SK-N-DZ (cell line): Measurements from ENCODE around the gene HGFAC.

Source experiments
- DNase-seq: peaks from one replicate; pipeline ENCODE4 v3.0.0-alpha.2; 2015; ENCODE audit warnings: low spot score

HGFAC gene

DNA sequence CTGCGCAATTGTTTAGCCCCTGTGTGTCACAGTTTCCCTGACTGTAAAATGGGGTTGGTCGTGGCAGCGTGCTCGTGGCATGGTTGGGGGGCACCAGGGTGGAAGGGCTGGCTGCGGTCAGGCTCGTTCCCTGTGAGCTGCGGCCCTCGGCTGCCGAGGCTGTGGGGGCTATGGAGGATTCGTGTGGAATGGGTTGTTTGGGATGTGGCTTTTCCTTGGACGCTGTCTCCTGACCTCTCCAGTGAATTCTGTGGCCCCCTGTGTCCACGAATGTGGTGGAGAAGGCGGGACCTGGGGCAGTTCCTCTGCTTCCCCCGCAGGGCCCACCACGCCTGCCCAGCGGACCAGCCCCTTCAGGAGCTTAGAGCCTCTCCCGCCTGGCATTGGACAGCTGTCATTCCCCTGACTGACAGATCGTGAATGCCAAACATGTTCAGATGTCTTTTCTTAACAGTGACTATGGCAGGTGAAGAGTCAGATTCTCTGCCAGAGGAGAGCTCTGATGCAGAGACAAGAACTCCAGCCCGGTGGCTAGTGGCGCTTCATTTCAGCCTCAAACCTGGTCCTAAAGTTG is 17.2 kb upstream of the HGFAC start:
- DNase-seq = no peak

DNA sequence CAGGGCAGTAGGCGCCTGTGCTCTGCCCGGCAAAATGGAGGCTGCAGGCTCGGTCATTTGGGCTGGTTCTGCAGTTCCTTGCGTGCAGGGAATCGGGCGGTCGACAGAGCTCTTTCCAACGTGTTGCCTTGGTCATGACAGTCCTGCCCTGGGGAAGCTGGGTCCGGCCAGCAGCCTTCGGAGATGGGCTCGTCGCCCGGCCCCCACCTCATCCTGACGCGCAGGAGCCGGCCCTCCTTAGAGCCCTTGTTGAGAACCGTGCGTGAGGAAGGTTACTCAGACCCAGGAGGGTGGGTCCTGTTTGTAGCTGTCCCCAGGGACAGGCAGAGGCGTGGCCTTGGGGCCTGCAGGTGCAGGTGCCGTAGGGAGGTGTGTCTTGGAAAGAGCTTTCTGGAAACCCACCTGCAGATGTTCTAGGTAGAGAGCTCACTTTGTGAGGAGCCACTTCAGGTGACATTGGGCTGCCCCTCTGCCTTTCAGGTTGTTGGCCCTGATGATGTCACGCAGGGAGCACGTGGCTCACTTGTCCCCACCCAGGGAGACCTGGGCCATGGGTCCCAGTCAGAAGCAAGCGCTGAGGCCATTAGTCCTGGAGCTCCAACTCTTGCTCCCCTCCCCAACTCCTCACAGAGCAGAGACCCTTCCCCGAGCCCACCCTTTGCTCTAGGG is 15.2 kb upstream of the HGFAC start:
- no peak for DNase-seq

DNA sequence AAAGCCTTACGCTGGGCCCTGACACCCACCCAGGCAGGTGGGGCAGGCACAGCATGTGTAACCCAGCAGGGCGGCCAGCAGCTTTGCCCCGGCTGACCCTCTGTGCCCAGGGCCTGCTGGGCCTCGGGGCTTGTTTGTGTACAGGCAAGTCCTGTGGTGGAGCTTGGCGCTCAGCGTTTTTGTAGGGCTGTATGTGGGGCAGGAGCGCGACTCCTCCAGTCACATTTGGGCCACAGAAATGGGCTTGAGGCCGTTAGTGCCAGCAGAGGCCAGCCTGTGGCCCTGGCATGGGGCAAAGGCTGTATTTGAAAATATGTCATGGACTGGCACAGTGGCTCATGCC is 14.7 kb upstream of the HGFAC start:
- DNase-seq = no peak

DNA sequence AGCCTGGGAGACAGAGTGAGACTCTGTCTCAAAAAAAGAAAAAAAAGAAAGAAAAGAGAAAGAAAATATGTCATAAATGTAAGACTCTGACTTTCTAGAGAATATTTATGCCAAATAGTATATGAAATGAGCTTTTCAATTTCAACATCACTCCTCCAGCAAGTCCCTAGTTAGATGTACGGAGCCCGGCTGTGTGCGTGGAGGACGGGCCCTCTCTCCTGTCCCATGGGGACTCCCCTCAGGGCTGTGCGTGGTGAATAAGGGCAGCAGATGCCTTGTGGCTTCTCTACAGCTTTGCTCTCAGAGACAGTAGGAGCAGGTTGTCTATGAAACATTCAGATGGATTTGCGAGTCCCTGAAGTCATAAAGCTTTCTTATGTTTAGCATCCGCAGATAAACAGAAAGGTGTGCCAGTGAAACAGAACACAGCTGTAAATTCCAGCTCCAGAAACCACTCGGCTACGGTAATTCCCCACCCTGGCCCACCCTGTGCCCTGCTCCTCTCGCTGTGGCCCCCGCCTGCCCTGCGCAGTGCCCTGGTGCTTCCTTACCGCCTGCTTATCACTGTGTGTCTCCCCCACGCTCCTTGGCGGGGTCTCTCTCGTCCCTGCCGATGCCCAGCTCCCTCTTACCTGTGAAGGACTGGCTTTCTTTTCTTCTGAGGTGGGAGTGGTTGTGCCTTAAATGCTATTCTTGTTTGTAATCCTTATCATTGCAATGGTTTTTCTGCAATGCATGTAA is 13.9 kb upstream of the HGFAC start:
- no peak for DNase-seq

DNA sequence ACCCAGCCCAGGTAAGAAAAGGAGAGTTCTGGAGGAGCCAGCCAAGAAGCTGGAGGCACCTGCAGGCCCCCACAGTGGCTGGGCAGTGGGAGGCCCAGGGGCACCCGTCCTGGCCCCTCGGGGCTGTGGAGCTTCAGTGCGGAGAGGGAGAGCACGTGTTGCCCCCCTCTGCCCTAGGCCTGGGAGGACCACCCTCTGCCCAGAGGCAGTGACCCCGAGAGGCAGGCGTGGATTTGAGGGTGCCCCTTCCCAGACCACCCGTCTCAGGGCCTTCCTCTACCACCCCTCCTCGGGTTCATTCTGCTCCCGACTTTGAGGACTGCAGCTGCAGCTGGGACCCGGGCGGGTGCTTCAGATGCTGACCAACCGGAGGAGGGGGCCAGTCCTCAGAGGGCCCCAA is 12.1 kb upstream of the HGFAC start:
- DNase-seq = no peak

DNA sequence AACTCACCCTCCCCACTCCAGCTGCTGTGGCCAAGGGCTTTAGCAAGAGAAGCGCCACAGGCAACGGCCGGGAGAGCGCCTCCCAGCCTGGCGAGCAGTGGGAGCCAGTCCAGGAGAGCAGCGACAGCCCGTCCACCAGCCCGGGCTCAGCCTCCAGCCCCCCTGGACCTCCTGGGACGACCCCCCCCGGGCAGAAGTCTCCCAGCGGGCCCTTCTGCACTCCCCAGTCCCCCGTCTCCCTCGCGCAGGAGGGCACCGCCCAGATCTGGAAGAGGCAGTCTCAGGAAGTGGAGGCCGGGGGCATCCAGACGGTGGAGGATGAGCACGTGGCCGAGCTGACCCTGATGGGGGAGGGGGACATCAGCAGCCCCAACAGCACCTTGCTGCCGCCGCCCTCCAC is 11.2 kb upstream of the HGFAC start:
- DNase-seq = no peak

DNA sequence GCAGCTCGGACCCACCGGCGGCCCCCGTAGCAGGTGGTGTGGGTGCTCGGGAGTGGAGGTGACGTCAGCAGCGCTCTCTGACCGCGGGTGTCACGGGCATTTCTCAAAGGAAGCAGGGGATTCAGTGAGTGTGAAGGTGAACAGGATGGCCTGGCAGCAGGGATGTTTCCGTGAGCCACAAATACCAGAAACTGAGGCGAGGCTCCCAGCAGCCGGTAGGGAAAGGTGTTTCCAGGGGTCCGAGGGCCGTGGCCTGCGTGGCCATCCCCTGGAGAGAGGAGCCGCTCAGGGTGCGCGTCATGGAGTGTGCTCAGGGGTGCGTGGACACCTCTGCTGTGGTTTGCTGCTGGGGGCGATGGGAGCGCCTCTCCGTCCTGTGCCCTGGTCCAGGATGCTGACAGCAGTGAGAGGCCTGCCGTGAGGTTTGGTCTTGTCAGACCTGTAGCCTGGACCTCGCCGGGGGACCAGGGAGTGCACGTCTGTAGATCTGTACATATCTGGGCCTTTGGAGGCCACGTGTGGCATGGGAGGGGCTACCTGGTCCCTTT is 10.2 kb upstream of the HGFAC start:
- no peak for DNase-seq

DNA sequence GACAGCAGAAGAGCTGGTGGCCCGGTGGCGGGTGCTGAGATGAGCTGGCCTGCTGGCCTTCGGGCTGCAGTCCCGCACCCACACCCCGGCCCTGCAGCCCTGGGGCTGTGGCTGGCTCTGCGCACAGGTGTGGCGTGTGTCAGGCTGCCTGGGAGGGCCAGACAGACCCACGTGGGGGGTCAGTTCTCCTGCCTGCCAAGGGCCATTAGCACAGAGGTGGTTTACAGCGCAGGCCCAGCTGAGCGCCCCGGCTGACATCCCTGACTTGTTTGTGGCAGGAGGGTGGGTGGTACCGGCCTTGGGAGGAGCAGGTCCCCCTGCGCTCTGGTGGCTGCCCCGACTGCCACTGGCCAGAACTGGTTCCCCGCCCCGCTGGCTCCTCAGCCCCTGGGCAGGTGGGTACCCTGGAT is 9.4 kb upstream of the HGFAC start:
- no peak for DNase-seq

DNA sequence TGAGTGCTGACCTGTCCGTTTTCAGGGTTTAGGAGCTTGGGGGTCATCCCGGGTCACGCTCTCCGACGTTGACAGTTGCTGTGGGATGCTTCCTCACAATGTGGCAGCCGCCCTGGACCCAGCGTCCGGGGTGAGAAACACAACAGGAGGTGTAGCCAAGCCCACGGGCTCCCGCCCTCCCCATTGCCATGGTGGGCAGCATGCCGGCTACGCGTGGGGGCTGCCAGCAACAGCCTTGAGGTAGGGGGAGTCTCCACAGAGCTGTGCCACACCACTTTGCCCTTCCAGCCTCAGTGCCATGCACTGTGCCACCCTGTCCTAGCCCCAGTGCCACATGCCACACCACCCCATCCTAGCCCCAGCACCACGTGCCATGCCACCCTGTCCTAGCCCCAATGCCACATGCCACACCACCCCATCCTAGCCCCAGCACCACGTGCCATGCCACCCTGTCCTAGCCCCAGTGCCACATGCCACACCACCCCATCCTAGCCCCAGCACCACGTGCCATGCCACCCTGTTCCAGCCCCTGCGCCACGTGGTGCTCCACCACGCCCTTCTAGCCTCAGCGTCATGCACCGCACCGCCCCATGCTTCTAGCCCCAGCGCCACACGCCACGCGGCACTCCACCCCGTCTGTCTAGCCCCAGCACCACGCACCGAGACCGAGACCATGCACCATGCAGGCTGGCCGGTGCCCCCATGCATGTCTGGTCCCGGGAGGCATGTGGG is 8.5 kb upstream of the HGFAC start:
- no peak for DNase-seq

DNA sequence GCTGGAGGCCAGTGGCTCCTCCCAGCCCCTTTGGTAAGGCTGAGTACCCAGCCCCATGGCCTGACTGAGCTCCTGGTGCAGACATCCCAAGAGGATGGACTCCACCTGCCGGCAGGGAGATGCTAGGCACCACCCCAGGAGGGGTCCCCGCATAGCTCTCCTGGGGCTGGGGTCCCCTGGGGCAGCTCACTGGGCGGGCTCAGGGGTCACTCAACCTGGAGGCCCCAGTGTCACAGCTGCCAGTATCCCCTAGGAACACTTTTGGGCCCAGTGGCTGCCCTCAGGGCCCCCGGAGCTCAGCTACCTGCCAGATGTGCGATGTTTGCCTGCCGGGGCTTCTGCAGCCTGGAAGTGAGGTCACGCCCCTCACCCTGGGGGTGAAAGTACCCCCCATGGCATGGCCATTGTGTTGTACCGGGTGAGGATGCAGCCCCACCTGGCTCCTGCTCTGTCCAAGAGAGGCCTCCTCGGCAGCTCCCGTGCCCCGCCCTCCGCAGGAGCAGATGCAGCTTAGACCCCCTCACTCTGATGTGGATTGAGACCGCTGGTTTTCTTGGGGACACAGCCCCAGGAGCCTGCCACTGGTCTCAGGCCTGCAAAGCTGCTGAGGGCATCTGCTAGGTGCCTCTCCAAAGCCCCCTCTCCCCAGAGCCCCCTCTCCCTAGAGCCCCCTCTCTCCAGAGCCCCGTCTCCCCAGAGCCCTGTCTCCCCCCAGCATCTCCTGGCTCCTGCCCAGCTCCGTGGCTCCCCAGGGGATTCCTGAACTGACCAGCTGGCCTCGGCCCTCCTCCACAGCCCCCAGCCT is 6.7 kb upstream of the HGFAC start:
- DNase-seq = no peak

DNA sequence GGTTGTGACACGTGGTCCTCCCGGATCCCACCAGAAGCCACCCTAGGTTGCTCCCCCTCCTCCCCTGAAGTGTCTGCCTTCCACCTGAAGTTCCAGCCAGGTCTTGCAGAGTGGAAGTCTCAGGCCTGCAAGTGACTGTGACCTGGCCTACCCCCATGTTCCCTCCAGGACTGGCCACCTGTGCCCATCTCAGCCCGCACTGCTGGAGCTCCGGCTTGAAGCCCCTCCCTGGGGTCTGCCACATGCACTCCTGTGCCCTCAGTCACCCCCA is 6.1 kb upstream of the HGFAC start:
- DNase-seq = no peak

DNA sequence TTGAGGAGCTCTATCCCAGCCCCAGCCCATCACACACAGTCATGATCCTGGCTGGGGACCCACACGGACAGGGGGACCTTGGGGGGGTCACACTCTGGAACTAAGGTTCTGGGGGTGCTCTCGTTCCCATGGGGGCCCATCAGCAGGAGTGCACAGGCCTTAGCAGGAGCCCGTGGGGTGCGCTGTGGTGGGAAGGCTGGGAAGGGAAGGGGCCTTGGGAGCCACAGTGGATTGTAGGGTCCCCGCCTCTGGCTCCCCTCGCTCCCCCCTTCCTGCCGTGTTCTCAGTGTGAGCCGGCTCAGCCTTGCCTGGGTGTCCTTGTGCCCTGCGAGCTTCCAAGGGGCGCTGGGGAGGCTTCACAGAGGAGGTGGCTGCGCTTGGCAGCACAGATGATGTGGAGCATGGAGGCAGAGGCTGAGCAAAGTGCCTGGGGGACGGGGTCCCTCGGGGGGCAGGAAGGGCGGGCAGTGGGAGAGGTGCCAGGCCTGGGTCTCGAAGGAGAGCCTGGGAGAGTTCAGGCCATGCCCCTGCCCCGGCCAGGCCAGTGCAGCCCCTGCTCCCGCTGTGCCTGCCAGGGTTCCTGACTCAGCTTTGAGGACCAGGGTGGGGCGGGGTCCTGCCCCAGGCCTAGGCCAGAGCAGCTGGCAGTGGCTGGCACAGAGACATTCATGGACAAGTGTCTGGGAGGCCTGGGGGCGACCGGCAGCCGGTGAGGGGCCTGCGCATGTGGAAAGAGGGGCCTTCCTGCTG is 5.5 kb upstream of the HGFAC start:
- no peak for DNase-seq

DNA sequence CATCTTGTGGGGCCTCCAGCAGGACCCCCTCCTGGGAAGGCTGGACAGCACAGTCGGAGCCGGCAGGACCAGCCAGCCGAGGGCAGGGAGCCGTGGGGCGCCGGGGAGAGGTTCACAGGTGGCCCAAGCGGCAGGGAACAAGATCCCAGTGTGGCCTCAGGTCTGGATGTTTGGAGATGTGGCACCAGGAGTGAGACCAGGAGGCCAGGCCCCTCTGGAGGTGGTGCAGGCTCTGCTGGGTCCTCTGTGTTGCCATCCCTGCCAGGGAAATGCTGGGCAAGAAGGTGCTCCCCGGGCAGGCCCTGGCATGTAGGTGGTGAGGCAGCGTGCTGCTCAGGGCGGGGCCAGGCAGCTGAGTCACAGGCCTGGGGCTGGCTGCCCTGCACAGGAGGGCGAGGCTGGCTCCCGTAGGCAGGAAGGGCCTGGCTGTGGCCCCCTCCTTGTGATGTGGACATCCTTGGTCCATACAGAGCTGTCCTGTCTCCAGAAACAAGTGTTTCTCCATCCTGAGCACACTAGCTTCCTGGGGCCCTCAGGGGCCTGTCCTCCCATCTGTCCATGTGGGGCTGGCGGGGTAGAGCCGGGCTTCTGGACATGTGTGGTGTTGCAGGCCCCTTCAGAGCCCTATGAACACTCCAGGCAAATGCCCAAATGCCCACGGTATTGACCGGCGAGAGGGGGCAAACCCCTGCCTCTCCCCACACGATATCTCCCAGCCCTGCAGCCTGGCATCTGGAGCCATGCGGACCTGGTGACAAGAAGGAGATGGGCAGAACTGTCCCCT is 4.8 kb upstream of the HGFAC start:
- DNase-seq = no peak

DNA sequence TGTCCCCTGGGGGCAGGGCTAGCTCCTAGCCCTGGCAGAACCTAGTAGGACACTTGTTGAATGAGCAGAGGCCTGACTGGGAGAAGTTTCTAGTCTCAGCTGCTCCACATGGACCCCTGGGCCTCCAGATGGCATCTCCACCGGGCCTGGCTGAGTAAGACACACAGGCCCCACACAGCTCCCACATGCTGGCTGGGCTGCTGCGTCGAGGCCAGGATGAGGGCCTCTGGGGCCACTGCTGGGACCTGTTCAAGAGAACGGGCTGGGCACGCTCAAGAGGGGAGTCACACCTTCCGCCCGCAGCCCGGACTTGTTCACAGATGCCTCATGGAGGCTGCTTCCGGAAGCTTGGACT is 4.2 kb upstream of the HGFAC start:
- no peak for DNase-seq

DNA sequence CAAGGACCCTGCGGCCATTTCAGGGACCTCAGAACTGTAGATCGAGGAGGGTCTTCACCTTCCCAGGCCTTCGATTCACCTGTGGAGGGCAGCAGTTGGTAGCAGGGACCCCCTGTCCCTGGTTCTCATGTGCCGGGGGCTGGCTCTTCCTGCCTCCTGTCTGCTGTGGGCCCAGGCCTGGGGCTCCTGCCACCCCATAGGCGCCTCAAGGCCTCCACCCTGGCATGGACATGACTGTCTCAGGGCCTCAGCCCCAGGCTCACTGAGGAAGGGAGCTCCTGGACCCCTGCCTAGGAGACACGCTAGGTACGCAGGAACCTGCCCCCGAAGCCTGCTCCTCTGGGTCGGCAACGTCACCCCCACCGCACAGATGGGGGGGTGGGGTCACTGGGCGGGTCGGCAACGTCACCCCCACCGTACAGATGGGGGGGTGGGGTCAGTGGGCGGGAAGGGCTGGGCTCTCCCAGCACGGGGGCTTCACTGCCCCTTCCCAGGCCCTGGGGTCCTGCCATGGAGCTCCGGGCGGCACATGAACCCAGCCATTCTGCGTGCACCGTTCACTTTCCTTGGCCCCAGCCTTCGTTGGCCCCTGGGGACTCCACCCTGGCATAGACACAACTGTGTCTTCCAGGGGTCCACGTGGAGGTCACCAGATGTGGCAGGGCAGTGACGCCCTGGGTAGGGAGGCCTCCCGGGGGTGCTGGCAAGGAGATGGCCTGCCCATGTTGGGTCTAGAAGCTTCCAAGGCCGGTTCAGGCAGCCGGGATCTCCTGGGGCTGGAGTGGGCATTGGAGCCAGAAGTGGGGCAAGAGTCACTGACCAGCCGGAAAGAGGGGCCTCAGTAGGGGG is 3.5 kb upstream of the HGFAC start:
- no peak for DNase-seq

DNA sequence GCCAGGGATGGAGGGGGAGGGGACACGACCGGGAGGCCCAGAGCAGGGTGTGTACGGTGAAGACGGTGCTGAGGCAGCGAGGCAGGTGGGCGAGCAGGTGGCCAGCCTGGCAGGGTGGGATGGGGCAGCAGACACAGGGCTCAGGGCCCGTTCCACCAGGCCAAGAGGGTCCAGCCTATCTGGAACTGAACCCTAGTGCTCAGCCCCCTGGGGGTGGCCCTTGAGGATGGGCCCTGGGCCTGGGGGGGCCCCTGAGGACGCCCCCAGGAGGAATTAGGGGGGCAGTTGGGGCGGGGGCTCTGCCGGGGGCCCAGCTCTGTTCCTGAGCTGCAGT is 3.0 kb upstream of the HGFAC start:
- no peak for DNase-seq

DNA sequence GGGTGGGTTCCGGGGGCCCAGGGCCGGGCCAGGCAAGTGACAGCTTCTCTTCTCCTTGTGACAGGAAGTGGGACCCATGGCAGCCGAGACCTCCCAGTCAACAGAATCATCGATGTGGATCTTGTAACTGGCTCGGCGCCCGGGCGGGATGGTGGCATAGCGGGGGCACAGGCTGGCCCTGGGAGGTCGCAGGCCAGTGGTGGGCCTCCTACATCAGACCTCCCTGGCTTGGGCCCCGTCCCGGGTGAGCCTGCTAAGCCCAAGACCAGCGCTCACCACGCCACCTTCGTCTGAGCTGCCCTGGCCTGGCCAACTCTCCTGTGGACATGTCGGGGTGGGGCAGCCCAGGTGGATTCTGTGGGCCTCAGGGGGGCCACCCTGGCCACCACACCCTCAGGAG is 2.4 kb upstream of the HGFAC start:
- DNase-seq = no peak

DNA sequence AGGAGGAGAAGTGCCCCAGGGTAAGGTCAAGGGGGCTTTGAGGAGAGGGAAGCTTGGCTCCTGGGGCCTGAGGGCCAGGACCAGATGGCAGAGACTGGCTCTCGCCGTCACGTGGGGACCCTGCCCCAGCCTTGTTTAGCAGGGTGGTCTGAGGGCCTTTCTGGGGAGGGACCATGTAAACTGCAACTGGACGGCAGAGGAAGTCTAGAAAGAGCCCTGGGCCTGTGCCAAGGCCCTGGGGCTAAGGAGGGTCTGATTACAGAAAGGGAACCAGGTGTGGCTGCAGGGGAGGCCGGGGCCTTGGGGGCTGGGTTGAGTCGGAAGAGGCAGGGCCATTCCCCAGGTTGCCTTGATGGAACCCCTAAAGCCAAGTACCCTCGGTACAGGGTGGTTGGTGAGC is 1.8 kb upstream of the HGFAC start:
- DNase-seq = no peak

DNA sequence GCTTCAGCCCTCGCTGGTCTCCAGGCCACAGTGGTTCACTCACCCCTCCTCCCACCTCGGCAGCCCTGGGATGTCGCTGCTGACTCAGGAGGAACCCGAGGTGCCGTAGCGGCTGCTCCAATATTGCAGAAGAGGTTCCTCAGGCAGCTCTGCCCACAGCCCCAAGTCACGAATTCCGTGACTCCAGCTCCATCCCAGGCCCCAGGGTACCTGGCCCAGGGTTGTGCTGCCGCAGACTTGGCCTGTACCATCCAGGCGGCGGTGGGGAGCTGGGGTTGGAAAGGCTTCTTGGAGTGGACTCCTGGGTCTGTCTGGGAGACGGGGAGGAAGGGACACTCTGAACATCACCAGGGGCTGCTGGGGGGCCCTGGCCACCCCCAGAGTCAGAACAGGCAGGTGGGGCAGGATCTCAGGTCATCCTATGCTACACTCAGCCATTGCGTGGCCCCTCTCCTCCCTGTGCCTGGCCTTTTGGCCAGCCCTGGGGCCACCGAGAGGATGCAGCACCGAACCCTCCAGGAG is 728 bp upstream of the HGFAC start:
- no peak for DNase-seq
